GM12878 (cell line): ENCODE results near the gene SLIT1. TPM values are rescaled to one million over a fixed set of nuclear protein-coding genes. Genes with fewer than 3 reads are reported as not detected.

ENCODE experiments used
- ATAC-seq: fragments of 200-7000 bp; cut with Tn5 transposase; 3 replicates; pipeline ENCODE4 v1.9.1; 2020; ENCODE audit warnings: mild to moderate bottlenecking, moderate library complexity
- BruUV-seq: library from RNA; stranded (reverse); fragments of 400-500 nt; replicated peaks from 2 replicates; lab custom pipeline; 2021; lab: Mats Ljungman, UMichigan
- CTCF ChIA-PET: fragments of 300-600 bp; sonication (Branson Sonifier 250); formaldehyde crosslinking; extraction: SDS; loops from one replicate; lab custom pipeline; 2021; ENCODE audit warnings: inconsistent platforms; lab: Yijun Ruan, JAX
- POLR2A ChIA-PET: fragments of 350-600 bp; formaldehyde crosslinking; extraction: SDS; loops from one replicate; lab custom pipeline; 2021; ENCODE audit warnings: inconsistent platforms; lab: Charles Lee
- RAD21 ChIA-PET: fragments of 300-600 bp; sonication (Branson Sonifier 250); formaldehyde crosslinking; loops from one replicate; lab custom pipeline; 2023; ENCODE audit warnings: antibody characterized with exemption; ENCODE audit not compliant: unreplicated experiment; lab: Charles Lee
- SMC1A ChIA-PET: fragments of 300-600 bp; sonication (Branson Sonifier 250); formaldehyde crosslinking; loops from one replicate; lab custom pipeline; 2023; ENCODE audit not compliant: unreplicated experiment, uncharacterized antibody; lab: Charles Lee
- DNase-seq: peaks from one replicate; pipeline ENCODE4 v3.0.0-alpha.2; 2011; ENCODE audit warnings: low read depth, low spot score
- FAIRE-seq: peaks from 3 replicates; lab custom pipeline; 2011; peaks lifted over from hg19 to GRCh38; lab: Jason Lieb, UNC
- H2AFZ ChIP-seq: 2 replicates; pipeline ENCODE4 v1.6.0; 2011; ENCODE audit warnings: low read depth, low read length, control low read depth; ENCODE audit not compliant: control insufficient read depth
- H3K27ac ChIP-seq: 2 replicates; pipeline ENCODE4 v1.5.1; 2011; ENCODE audit warnings: control low read depth; ENCODE audit not compliant: control insufficient read depth, insufficient read depth
- H3K27me3 ChIP-seq, 2 experiments: replicated peaks in 1 of 2; 2 replicates each; pipeline versions ENCODE4 v1.6.0 to v1.6.1; 2011; ENCODE audit warnings: low read length in 1 of 2; ENCODE audit not compliant: control insufficient read depth in 2 of 2, insufficient read depth in 2 of 2
- H3K36me3 ChIP-seq, 2 experiments: 2 replicates each; pipeline ENCODE4 v1.5.1; 2011; ENCODE audit warnings: low read length in 1 of 2; ENCODE audit not compliant: control insufficient read depth in 2 of 2, insufficient read depth in 2 of 2
- H3K4me1 ChIP-seq: 2 replicates; pipeline ENCODE4 v1.6.1; 2011; ENCODE audit warnings: mild to moderate bottlenecking, low read length, moderate library complexity, mixed read lengths; ENCODE audit not compliant: control insufficient read depth, insufficient read depth
- H3K4me2 ChIP-seq: 2 replicates; pipeline ENCODE4 v1.6.0; 2011; ENCODE audit warnings: control low read depth; ENCODE audit not compliant: control insufficient read depth, insufficient read depth
- H3K4me3 ChIP-seq: fragments of 200-600 bp; sonication (generic); 2 replicates; pipeline ENCODE4 v1.5.1; 2016
- H3K79me2 ChIP-seq: 2 replicates; pipeline ENCODE4 v1.6.0; 2011; ENCODE audit warnings: low read length; ENCODE audit not compliant: control insufficient read depth, insufficient read depth
- H3K9ac ChIP-seq: 2 replicates; pipeline ENCODE4 v1.8.0; 2011; ENCODE audit warnings: low read length, control low read depth, mixed read lengths; ENCODE audit not compliant: control insufficient read depth, insufficient read depth
- H3K9me3 ChIP-seq: replicated peaks from 3 replicates; pipeline ENCODE4 v1.5.1; 2011; ENCODE audit warnings: mild to moderate bottlenecking, low read length; ENCODE audit not compliant: control insufficient read depth, insufficient read depth
- H4K20me1 ChIP-seq: 2 replicates; pipeline ENCODE4 v1.6.0; 2011; ENCODE audit not compliant: control insufficient read depth, insufficient read depth
- ATF3 ChIP-seq: IDR thresholded peaks from 2 replicates; pipeline ENCODE4 v1.6.1; 2011; ENCODE audit warnings: low read depth, mild to moderate bottlenecking, low read length, moderate library complexity, borderline replicate concordance; ENCODE audit errors: extremely low read depth
- BMI1 ChIP-seq: fragments of 450-650 bp; IDR thresholded peaks from 2 replicates; pipeline ENCODE4 v1.6.1; 2016; ENCODE audit warnings: mild to moderate bottlenecking, moderate library complexity, borderline replicate concordance
- CHD4 ChIP-seq: fragments of 200-600 bp; sonication (generic); IDR thresholded peaks from 2 replicates; pipeline ENCODE4 v1.6.1; 2016; ENCODE audit warnings: mild to moderate bottlenecking
- CTCF ChIP-seq, 3 experiments: IDR thresholded peaks in 2 of 3; conservative IDR thresholded peaks in 1 of 3; 2 replicates each; pipeline ENCODE4 v1.5.1; 2011; ENCODE audit warnings: low read depth in 3 of 3, low read length in 3 of 3, mild to moderate bottlenecking in 3 of 3, control low read depth in 2 of 3, moderate library complexity in 2 of 3, inconsistent platforms in 1 of 3, mixed read lengths in 1 of 3; ENCODE audit not compliant: control insufficient read depth in 2 of 3, insufficient read depth in 1 of 3; ENCODE audit errors: extremely low read depth in 1 of 3
- CUX1 ChIP-seq: IDR thresholded peaks from 2 replicates; pipeline ENCODE4 v1.6.1; 2012; ENCODE audit warnings: improper control_type of control experiment, low read depth, low read length; ENCODE audit not compliant: insufficient replicate concordance
- MXI1 ChIP-seq: fragments of 150-350 bp; IDR thresholded peaks from 2 replicates; pipeline ENCODE4 v1.6.1; 2011; ENCODE audit warnings: low read depth, mild to moderate bottlenecking, inconsistent platforms, low read length, improper control_type of control experiment
- RAD21 ChIP-seq: IDR thresholded peaks from 2 replicates; pipeline ENCODE4 v1.6.1; 2011; ENCODE audit warnings: mild to moderate bottlenecking, low read depth, low read length, moderate library complexity; ENCODE audit not compliant: insufficient read depth
- RBBP5 ChIP-seq: fragments of 200-600 bp; sonication (generic); conservative IDR thresholded peaks from 2 replicates; pipeline ENCODE4 v1.6.1; 2016
- SMC3 ChIP-seq: IDR thresholded peaks from 2 replicates; pipeline ENCODE4 v1.6.1; 2011; ENCODE audit warnings: low read length, improper control_type of control experiment, borderline replicate concordance
- ZNF384 ChIP-seq: IDR thresholded peaks from 2 replicates; pipeline ENCODE4 v1.6.1; 2012; ENCODE audit warnings: low read depth, mild to moderate bottlenecking, low read length, improper control_type of control experiment, borderline replicate concordance
- WGBS: methylation state at CpG from one replicate; pipeline ENCODE4 v1.1.6; 2016; ENCODE audit warnings: low lambda C conversion rate; ENCODE audit not compliant: insufficient replicate concordance, insufficient coverage; ENCODE audit errors: missing lambda C conversion rate; 5-methylcytosine and 5-hydroxymethylcytosine counted together
- in situ Hi-C: fragments of 300-500 bp; cut with MboI; formaldehyde crosslinking; loops from 9 replicates; pipeline ENCODE4 v1.14.3; 2018; ENCODE audit warnings: mixed read lengths
- intact Hi-C: fragments of 100-400 bp; cut with micrococcal nuclease; formaldehyde crosslinking; loops from one replicate; pipeline ENCODE4 v1.14.2; 2022; ENCODE audit not compliant: unreplicated experiment
- polyA plus RNA-seq, 11 experiments: library from polyadenylated mRNA; depleted of rRNA in 4 of 11; unstranded in 6 of 11; stranded (reverse) in 5 of 11; fragments of >200 nt; fragmentation: Nextera tagmentation in 4 of 11; fragmentation: Illumina TruSeq in 1 of 11; extraction: Ambion mirVana in 4 of 11; extraction: Trizol in 1 of 11; gene quantifications; 1 replicate in 1 of 11; 2 replicates in 10 of 11; pipeline versions ENCODE4 v1.2.1 to v1.2.3, GENCODE V29; 2011 to 2016; ENCODE audit warnings: inconsistent platforms in 2 of 11, missing spikeins in 2 of 11, low read depth in 1 of 11
- total RNA-seq, 4 experiments: library from RNA; depleted of rRNA in 3 of 4; stranded (reverse); fragments of >200 nt in 3 of 4; fragmentation: Illumina TruSeq in 1 of 4; extraction: Trizol in 1 of 4; gene quantifications; 2 replicates each; pipeline versions ENCODE4 v1.2.1 to v1.2.3, GENCODE V29; 2013 to 2021

The SLIT1 gene
- total and polyA plus RNA-seq, 10 of the 15 experiments (the other 5 are each of a cell fraction or from before 2014, with no cell fraction given): 0.04 to 0.19 (median 0.06) TPM; not detected in 4

- TF ChIP-seq CUX1 (no peak), CHD4 (no peak), MXI1 (no peak), BMI1 (no peak)
Observed at GRCh38 chr10:97235353-97235752, 49.6 kb upstream of the SLIT1 start (continued).

GRCh38 chr10:97234400-97234799 is 48.6 kb upstream of the SLIT1 start:
- Histone ChIP-seq H3K9me3 (no peaks in the 10 kb centered on the region), H3K36me3 (peaks cover 0 to 4% of the 10 kb centered on the region in 2 experiments; a peak in 2 of 4 replicates), H4K20me1 (no peaks in the 10 kb centered on the region), H3K27me3 (no peaks in the 10 kb centered on the region), H3K79me2 (no peaks in the 10 kb centered on the region), H2AFZ (no peak overlapping the region), H3K4me2 (no peak overlapping the region), H3K4me3 (no peak overlapping the region), H3K27ac (no peak overlapping the region), H3K4me1 (no peaks in the 10 kb centered on the region), H3K9ac (no peak overlapping the region)
- ChIA-PET CTCF (interaction anchor here (1.2 to 6.6 kb wide), 12 partner anchors 9 to 197 kb away, joined by 3 to 52 read pairs (median 5); no protein-coding TSS in a partner anchor), POLR2A (no interaction called here), RAD21 (no interaction called here), SMC1A (interaction anchor here (0.5 to 1.9 kb wide), 7 partner anchors 13 to 320 kb away, joined by 3 to 6 read pairs (median 3); no protein-coding TSS in a partner anchor)
- intact Hi-C loops: loop anchor here (1.0 kb wide), 2 partner anchors 161 to 197 kb away; no protein-coding TSS in a partner anchor
- BruUV-seq: no TSS peak
- ATAC-seq (peak; percentile 39; the same call in 2 of the 3 replicates), DNase-seq (no peak), FAIRE-seq (no peak)
- WGBS: 100% methylated on average over 1 of the region's 1 CpG
- in situ Hi-C loops: no loop called here
- peak; percentile 36; the same call in 1 of the 2 replicates for TF ChIP-seq SMC3
- TF ChIP-seq ZNF384: no peak
- peak; percentile 66 for TF ChIP-seq RAD21
- no peak for TF ChIP-seq RBBP5
- TF ChIP-seq ATF3: no peak
- TF ChIP-seq CTCF (IDR thresholded peaks at IDR 0.05 in 2 of 3, conservative IDR thresholded peaks at IDR 0.05 in 1 of 3; ENCODE audit: control insufficient read depth in 2 of 3, extremely low read depth in 1 of 3, insufficient read depth in 1 of 3, low read depth in 3 of 3, low read length in 3 of 3): peak; percentile 36 to 54 (median 50); a peak in 5 of 6 replicates
